Tibial artery (tissue), 4 donors: ENCODE data around the gene USP32.

Source experiments
- DNase-seq, 2 donors: peaks; one replicate each; pipeline ENCODE4 v3.0.0-alpha.2; 2019
- H3K27ac ChIP-seq, 2 donors: fragments of 200-600 bp; sonication (generic) in 1 of 2; 1 replicate in 1 of 2; 2 replicates in 1 of 2; pipeline ENCODE4 v1.5.1; 2018 to 2019; ENCODE audit warnings: mild to moderate bottlenecking in 1 of 2
- H3K27me3 ChIP-seq, 2 donors: fragments of 200-600 bp; sonication (generic) in 1 of 2; one replicate each; pipeline versions ENCODE4 v1.5.1 to v1.6.0; 2016 to 2019
- H3K36me3 ChIP-seq, 3 donors: fragments of 200-600 bp; sonication (generic) in 2 of 3; one replicate each; pipeline ENCODE4 v1.5.1; 2016 to 2019; ENCODE audit warnings: mild to moderate bottlenecking in 2 of 3
- H3K4me1 ChIP-seq, 4 donors: fragments of 200-600 bp; sonication (generic) in 2 of 4; 1 replicate in 3 of 4; 2 replicates in 1 of 4; pipeline ENCODE4 v1.5.1; 2016 to 2019
- H3K4me3 ChIP-seq, 2 donors: fragments of 200-600 bp; sonication (generic) in 1 of 2; 1 replicate in 1 of 2; 2 replicates in 1 of 2; pipeline ENCODE4 v1.5.1; 2018 to 2019; ENCODE audit warnings: mild to moderate bottlenecking in 2 of 2
- H3K9me3 ChIP-seq, 3 donors: fragments of 200-600 bp; sonication (generic) in 1 of 3; one replicate each; pipeline ENCODE4 v1.5.1; 2016 to 2019
- intact Hi-C: fragments of 100-400 bp; cut with DNase I; formaldehyde crosslinking; loops from one replicate; pipeline ENCODE4 v1.15.0; 2023; ENCODE audit warnings: low total_unique reads
- TF ChIP-seq, protein P1 (sequence below), 2 experiments: fragments of 200-600 bp in 1 of 2; fragments of 450-650 bp in 1 of 2; IDR thresholded peaks; one replicate each; pipeline ENCODE4 v1.5.1; 2017 to 2019; ENCODE audit warnings: antibody characterized with exemption in 2 of 2, mild to moderate bottlenecking in 1 of 2, moderate library complexity in 1 of 2

Gene USP32

DNA sequence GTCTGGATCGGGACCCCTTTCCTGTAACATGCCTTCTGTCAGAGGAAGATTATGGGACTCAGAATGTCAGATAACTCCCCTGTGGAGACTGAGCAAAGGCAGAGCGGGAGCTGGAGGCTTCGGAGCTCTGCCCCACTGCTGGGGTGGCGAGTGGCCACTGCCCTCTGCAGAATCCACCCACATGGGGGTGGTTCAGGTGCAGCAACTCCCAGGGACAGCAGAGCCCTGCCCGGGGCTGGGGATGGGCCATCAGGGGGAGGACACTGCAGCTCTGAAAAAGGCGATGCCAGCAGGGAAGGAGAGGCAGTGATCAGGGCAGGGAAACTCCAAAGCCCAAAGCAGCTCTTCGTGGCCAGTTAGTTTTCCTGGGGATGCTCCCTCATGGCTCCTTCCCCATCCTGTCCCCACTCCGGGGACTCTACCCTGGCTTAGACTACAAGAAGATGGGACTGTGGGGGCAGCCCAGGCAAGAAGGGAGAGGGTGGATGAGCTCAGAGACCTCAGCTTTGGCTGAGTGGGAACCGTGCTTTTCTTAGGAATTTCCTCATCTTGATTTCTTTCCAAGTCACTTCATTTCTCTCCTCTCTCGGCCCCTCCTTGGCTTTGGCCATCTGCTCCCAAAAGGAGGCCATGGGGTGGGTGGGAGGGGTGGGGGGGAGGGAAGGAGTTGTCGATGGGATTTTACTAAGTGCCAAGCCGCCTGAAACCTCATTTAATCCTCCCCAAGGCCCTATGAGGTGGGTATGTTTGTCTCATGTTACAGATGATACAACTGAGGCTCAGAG, 238.1 kb downstream of the USP32 start:
- no peaks in the 10 kb centered on the region for H3K9me3 ChIP-seq
- H3K4me3 ChIP-seq: no peak overlapping the region
- H3K4me1 ChIP-seq: peaks cover 0 to 20% (median 7%) of the 10 kb centered on the region in 4 donors
- intact Hi-C loops: no loop called here
- H3K27ac ChIP-seq: no peak overlapping the region
- TF ChIP-seq, protein P1, sequence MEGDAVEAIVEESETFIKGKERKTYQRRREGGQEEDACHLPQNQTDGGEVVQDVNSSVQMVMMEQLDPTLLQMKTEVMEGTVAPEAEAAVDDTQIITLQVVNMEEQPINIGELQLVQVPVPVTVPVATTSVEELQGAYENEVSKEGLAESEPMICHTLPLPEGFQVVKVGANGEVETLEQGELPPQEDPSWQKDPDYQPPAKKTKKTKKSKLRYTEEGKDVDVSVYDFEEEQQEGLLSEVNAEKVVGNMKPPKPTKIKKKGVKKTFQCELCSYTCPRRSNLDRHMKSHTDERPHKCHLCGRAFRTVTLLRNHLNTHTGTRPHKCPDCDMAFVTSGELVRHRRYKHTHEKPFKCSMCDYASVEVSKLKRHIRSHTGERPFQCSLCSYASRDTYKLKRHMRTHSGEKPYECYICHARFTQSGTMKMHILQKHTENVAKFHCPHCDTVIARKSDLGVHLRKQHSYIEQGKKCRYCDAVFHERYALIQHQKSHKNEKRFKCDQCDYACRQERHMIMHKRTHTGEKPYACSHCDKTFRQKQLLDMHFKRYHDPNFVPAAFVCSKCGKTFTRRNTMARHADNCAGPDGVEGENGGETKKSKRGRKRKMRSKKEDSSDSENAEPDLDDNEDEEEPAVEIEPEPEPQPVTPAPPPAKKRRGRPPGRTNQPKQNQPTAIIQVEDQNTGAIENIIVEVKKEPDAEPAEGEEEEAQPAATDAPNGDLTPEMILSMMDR (IDR thresholded peaks at IDR 0.05): no peak
- peak in 1 of 2 donors; percentile 21 for DNase-seq
- H3K36me3 ChIP-seq: no peaks in the 10 kb centered on the region
- H3K27me3 ChIP-seq: peaks cover 0 to 84% of the 10 kb centered on the region in 2 donors

DNA sequence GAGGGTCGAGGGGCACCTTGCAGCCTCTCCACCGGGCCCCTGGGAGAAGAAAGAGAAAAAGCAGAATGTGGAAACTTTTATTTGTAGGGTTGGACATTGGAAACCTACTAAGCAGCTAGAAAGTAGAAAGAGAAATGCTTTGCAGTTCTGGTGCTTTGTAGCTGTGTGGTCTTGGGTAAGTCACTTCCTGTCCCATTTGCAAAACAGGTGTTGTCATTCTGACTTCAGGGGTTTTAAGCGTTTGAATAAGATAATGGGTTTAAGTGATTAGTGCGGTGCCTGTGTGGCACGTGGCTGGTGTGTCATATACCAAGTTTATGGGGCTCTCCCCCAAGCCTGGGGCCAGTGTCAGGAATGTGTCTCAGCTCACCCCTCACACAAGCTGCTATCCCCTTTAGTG, 240.6 kb downstream of the USP32 start:
- Histone ChIP-seq H3K4me1 (peaks cover 0 to 20% (median 7%) of the 10 kb centered on the region in 4 donors), H3K4me3 (no peak overlapping the region), H3K27ac (no peak overlapping the region), H3K27me3 (peaks cover 0 to 84% of the 10 kb centered on the region in 2 donors), H3K9me3 (no peaks in the 10 kb centered on the region), H3K36me3 (no peaks in the 10 kb centered on the region)
- intact Hi-C loops: no loop called here
- DNase-seq: no peak
- TF ChIP-seq, protein P1 (IDR thresholded peaks at IDR 0.05): no peak

DNA sequence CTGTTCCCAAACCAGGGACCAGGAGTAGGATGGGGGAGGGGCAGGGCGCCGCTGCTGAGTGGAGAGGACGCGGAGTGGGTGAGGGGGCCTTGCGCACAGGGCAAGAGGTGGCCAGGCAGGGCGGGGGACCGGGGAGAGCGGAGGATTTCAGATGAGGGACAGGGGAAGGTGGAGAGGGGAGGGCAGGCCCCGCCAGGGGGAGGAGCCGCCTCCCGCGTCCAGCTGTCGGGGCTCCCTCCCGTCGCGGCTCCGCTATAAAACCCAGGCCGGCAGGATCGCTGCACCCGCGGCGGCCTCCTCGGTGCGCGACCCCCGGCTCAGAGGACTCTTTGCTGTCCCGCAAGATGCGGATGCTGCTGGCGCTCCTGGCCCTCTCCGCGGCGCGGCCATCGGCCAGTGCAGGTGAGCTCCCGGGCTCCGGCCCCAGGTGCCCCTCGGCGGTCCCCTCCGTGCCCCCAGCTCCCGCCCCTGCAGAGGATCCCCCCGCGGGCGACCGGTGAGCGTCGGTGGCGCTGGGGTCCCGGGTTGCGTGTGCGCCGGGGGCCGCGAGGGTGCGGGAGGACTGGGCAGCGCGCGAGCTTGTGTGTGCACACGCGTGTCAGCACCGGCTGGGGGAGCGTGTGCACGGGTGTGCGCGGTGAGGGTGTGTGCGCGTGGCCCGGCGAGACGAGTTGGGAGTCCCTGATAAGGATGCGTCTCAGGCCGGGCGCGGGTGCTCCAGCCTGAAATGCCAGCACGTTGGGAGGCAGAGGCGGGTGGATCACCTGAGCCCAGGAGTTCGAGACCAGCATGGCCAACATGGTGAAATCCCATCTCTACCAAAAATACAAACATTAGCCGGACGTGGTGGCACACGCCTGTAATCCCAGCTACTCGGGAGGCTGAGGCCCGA, 242.0 kb downstream of the USP32 start, which contains the start of gene CA4:
CA4 (plus strand) TSS at position 283 of the 892 bp plus-strand sequence; CDS start at position 345, 62 bp downstream.
- Histone ChIP-seq H3K4me1 (peaks cover 0 to 20% (median 7%) of the 10 kb centered on the region in 4 donors), H3K27me3 (peaks cover 0 to 83% of the 10 kb centered on the region in 2 donors), H3K9me3 (no peaks in the 10 kb centered on the region), H3K27ac (no peak within 1 kb of the TSS), H3K4me3 (peak within 1 kb of the TSS; percentile 16 to 24), H3K36me3 (no peaks in the 10 kb centered on the region)
- no peak for DNase-seq
- intact Hi-C loops: loop anchor here (10.0 kb wide), 1 partner anchor 285 kb away; no protein-coding TSS in a partner anchor
- TF ChIP-seq, protein P1 (IDR thresholded peaks at IDR 0.05): no peak

DNA sequence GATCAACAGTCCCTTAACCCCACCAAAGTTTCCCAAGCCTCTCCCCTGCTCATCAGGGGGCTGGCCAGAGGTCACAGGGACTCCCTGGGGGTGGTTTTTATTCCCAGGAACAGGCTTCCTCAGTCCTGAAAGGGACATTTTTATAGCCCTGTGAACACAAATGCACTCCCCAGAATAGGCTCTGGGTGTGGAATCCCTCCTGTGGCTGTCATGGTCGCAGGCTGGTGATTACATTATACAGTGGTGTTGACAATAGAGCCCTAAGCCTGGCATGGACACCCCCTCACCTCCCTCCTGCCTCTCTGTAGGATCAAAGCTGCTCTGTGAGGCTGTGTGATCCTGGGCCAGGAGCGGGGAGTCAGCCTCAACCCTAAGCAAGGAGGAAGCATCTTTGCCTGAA, 243.6 kb downstream of the USP32 start:
- Histone ChIP-seq H3K4me1 (peaks cover 0 to 14% (median 7%) of the 10 kb centered on the region in 4 donors), H3K27me3 (peaks cover 0 to 81% of the 10 kb centered on the region in 2 donors), H3K27ac (no peak overlapping the region), H3K36me3 (no peaks in the 10 kb centered on the region), H3K4me3 (no peak overlapping the region), H3K9me3 (no peaks in the 10 kb centered on the region)
- TF ChIP-seq, protein P1 (IDR thresholded peaks at IDR 0.05): no peak
- DNase-seq: no peak
- intact Hi-C loops: loop anchor here (10.0 kb wide), 1 partner anchor 286 kb away; no protein-coding TSS in a partner anchor

DNA sequence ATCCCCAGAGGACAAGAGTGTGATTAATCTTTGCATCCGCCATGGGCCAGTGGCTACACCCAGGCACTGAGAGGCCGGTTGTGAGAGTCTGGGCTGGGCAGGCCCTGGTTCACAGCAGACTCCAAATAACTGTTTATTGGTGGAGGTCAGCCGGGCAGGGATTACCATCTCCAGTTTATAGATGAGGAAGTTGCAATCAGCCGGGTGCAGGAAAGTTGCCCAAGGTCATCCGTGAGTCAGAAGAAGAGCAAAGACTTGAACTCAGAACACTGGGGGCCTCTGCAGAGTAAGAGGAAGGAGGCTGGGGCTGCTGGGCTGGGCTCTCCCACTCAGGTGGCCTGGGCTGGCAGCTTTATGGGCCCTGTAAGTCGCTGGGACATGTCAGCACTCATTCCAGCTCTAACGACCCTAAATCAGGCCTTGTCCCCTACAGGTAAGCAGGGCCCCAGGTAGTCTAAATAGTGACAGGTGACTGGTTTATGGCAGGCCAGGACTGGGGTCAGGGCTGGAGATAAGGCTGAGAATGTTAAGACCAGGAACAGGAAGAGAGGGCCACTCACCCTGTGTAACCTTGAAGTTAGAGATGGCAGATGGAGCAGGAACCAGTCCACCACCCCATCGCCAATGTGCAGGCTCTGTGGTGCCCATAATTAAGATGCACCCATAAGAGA, 244.2 kb downstream of the USP32 start:
- H3K4me3 ChIP-seq: no peak overlapping the region
- no peaks in the 10 kb centered on the region for H3K36me3 ChIP-seq
- no peaks in the 10 kb centered on the region for H3K9me3 ChIP-seq
- no peak for DNase-seq
- peaks cover 0 to 81% of the 10 kb centered on the region in 2 donors for H3K27me3 ChIP-seq
- H3K4me1 ChIP-seq: peaks cover 0 to 20% (median 12%) of the 10 kb centered on the region in 4 donors
- TF ChIP-seq, protein P1 (IDR thresholded peaks at IDR 0.05): no peak
- intact Hi-C loops: loop anchor here (10.0 kb wide), 1 partner anchor 287 kb away; no protein-coding TSS in a partner anchor
- no peak overlapping the region for H3K27ac ChIP-seq
